HG03575 (cell line): ENCODE measurements around the gene ELOVL7.
"Not testable (repeated sequence)": the region's sequence is repeated elsewhere in the genome, so short reads cannot be mapped to it uniquely, and the experiment has no call there.

Experiments
- ATAC-seq: cut with Tn5 transposase; IDR thresholded peaks from one replicate; pipeline ENCODE4 v1.9.1; 2021; ENCODE audit not compliant: unreplicated experiment, insufficient number of reproducible peaks, low FRiP score; ENCODE audit errors: extremely low read depth

The ELOVL7 gene

DNA sequence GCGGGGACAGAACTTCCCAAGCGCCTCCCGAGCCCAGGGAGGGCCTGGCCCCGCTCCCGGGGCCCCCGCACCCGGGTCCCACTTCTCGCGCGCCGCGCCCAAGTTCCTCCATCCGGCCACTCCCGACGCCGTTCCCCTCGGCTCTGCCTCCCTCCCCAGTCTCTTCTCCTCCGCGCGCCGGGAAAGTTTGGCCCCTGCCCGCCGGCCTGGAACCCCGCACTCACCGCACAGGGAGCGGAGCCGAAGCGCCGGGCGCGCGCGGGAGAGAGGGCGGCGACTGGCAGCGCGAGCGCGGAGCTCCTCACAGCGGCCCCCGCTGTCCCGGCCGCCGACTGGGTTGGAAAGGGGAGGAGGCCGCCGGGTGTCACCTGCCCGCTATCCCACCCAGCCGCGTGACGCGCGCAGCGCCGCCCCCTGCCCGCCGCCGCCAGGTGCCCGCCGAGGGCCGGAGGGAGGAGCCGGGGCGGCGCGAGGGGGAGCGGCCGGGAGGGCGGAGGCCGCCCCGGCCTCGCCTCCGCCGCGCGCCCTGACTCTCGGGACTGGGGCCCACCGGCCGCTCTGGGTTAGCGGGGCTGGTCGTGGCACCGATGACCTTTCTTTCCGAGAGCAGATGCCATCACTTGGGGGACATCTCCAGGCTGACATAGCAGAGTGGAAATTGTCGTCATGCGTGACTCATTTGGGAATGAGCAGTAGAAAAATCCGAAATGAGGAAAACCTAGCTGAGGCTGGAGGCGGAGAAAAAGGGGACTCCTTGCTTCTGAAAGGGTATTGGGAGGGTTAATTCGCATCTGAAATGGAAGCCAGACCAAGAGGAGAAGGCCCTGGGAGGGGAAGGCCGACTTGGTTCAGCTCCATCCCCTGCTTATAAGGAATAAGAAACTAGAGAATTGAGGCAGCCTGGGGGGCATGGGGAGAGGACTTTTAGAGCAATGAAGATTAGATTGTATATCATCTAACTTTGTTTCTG is at the start of gene ELOVL7:
Gene ELOVL7, minus strand, starts transcription at position 334 of the 970 bp plus-strand sequence. CDS start 56,872 bp downstream, outside the sequence.
- no peak for ATAC-seq

DNA sequence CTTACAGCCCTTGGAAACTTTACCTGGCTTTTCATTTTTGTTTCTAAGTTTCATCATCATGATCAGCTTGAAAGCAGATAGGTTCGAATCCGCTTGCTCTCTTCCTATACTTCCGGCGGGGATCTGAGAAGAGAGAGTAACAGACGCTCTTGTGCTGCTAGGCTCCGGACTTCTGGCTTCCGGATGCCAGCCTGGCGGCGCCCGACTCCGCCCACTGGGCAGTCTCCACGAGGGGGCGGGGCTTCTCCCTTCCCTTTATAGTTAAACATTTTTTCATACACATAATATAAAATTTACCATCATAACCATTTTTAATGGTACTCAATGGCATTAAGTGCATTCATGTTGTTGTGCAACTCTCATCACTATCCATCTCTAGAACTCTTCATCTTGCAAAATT is 49.5 kb upstream of the ELOVL7 start:
- no peak for ATAC-seq

DNA sequence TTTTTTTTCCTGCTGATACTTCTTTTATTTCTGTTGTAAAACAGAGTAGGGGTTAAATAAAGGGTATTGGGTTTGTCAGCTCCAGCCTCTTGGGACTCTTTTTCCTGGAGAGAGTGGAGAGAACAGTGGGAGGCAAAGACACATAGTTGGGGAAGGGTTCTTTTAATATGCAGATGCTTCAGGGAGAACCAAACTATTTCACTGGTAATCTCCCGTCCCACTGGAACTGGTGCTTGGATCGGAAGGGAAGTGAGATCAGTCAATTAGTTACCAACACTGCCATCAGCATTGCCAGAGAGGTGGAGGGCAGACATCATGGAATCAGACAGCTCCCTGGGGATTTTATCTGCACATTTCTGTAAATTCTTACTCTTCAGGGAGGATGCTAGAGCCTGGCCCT is 47.6 kb upstream of the ELOVL7 start:
- ATAC-seq = no peak

DNA sequence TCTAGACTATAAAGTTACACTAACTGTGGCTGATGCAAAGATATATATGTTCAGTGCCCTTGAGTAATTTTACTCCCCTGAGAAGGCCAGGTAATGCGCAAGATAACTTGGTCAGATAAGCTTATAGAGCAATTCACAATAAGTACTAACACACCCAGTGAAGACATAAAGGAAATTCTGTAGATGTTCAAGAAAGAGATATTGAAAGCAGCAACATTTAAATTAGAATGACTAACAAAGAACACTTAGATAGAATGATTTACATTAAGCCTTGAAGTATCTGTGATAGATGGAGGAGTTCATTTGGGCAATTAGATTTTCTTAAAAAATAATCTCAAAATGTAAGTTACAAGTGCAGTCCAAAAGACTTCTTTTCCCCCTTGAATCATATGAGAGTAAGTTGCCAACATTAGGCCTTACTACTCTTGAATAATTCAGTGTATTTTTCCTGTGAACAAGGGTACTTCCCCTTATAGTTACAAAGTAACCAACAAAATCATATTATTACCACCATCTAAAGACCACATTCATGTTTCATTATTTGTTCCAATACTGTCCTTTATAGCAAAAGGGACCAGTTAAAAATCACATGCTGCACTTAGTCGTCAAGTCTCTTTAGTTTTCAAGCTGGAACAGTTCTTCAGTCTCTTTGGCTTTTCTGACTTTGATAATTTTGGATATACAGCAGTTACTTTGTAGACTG is 44.4 kb upstream of the ELOVL7 start:
- ATAC-seq = no peak

DNA sequence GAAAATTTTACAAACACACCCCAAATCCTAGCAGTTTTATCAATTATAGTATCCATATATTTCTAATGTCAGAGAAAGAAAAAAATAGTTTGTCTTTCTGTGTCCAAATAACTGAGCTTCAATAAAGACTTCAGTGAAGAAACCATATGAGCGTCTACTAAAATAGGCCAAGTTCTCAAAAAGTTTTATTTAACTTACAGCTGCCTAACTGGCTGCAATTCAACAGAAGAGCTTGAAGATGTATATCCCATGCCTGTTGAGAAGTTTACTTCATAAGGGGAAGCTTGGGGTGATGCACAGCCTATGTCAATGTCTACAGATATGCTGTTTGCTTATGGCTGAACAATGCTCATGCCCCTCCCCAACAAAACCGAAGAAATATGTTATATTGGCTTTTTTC is 43.7 kb upstream of the ELOVL7 start:
- ATAC-seq = no peak

DNA sequence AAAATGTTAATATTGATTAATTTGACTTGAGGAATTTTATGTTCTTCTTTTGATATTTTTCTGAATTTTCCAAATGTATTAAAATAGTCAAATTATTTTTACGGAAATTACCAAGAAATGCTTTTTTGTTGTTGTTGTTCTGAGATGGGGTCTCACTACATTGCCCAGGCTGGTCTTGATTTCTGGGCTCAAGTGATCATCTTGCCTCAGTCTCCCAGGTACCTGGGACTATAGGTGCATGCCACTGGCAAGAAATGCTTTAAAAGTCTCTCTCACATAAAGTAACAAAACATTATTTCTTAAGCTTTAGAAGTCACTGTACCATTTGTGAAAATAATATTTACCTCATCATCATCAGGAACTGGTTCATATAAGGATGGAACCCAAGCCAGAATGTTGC is 43.0 kb upstream of the ELOVL7 start:
- ATAC-seq = no peak

DNA sequence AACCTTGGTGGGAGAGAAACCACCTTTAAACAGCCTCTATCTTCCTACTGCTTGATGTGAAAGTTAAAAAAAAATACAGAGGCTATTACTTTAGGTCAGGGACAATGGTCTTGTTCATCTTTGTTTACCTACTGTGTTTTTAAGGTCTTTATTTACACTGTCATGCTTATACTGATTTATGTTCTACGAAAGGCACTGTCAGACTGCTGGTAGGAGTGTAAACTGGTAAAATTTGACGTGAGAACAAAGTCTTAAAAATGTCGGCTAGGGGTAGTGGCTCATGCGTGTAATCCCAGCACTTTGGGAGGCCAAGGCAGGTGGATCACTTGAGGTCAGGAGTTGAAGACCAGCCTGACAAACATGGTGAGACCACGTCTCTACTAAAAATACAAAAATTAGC is 42.1 kb upstream of the ELOVL7 start:
- no peak for ATAC-seq

DNA sequence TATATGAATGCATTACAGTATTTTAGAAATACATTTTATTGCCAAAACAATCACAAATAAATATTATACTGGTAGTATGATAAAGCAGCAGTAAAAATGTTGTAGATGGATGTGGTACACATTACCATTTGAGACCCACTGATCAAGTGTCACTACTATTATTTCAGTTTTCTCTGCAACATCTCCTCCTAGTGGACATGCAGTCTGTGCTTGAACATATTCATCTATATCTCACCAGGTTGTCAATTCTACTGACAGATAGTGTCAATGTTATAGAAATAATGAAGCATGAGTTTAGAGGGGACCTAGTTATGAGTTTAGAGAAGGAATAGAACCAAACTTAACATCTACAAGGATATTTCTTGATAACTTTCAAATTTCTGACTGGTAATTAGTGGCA is 39.2 kb upstream of the ELOVL7 start:
- ATAC-seq = no peak

DNA sequence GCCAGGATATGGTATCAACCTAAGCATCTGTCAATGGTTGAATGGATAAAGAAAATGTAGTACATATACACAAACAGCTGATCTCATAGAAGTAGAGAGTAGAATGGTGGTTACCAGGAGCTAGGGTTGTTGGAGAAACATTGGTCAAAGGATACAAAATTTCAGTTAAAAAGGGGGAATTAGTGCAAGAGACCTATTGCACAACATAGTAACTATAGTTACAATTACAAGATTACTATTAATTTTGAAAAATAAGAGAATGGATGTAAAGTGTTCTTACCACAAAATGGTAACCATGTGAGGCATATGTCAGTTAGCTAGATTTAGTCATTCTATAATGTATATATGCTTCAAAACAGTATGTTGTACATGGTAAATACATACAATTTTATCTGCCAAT is 28.8 kb upstream of the ELOVL7 start:
- ATAC-seq = no peak

DNA sequence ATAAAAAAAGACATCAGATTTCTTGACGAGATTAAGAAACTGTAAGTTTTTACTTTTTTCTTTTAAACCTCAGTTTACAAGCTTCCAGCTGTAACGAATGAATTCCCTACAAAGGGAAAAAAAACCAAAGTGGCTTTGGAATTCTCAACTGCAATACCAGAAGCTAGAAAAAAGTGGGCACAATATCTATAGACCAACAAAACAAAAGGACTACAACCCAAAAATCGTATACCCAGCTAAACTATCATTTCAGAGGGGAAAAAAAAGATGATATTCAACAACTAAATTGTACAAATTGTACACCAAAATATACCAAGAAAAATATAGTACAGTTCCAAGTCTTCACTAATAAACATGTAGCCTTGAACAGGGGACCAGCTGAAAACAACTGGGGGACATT is 26.8 kb upstream of the ELOVL7 start:
- no peak for ATAC-seq

DNA sequence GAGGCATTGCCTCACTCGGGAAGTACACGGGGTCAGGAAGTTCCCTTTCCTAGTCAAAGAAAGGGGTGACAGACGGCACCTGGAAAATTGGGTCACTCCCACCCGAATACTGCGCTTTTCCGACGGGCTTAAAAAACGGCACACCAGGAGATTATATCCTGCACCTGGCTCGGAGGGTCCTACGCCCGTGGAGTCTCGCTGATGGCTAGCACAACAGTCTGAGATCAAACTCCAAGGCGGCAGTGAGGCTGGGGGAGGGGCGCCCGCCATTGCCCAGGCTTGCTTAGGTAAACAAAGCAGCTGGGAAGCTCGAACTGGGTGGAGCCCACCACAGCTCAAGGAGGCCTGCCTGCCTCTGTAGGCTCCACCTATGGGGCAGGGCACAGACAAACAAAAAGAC is 16.5 kb upstream of the ELOVL7 start:
- ATAC-seq = not testable (repeated sequence)

DNA sequence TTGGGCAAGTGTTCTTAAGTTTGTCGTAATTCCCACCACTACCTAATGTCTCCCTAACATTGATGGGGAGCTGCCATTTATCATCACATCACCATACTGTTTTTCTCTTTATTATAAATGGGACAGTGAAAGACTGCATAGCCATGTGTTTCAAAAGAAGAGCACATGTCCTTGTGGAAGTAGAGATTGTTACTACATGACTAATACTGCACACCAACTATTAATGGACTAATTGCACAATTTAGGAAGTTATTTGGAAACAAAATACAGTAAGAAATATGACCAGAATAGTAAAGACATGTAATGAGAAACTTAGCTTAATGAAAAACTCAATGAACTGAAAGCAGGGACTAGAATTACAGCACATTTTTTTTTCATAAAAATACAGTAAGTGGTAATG is 12.0 kb upstream of the ELOVL7 start:
- no peak for ATAC-seq

DNA sequence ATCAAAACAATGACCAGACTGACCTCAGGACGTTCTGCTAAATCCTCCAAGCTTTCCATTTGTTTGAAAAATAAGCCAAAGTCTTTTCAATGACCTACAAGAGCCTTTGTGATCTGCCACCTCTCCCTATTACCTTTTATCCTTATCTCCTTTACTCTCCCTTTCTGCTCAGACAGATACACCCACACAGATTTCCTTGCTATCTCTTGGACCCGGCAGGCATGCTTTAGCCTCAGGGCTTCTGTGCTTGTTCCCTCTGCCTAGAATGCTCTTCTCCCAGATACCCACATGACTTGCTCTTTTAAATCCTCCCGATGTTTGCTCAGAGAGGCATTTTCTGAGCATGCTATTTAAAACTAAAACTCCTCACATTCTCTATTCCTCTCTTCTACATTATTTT is 8.9 kb upstream of the ELOVL7 start:
- ATAC-seq = no peak

DNA sequence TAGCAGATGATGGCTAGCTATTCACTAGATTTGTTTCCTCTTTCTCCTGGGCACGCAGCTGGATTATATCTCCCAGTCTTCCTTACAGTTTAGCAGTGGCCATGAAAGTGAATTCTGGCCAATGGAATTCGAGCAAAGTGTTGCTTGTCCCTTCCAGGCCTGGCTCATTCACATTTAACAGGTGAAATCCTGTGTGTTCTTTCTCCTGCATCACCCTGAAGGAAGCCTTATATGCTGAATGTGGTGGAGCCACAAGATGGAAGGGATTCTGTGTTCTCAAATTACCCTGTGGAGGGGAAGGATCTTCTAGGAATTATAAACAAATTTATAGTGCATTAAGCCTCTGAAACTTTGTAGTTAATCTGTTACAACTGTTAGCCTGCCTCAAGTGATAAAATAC is 8.2 kb upstream of the ELOVL7 start:
- no peak for ATAC-seq

DNA sequence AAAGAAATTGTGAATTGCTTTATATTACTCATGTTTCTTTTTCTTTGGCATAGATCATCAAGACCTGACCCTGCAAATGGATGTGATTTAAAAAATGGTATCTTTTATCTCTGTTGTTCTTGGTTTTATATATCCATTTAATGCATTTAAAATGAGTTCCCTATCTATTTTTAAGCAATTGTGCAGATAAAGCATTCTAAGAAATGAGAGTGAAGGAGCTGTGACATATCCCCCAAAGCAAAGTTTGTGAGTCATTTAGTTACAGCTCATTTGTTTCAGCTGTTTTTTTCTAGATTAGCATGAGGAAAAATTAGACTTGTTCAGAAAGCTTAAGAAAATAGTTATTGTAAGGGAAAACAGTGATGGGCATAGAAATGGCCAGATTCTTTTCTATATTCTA is 7.6 kb upstream of the ELOVL7 start:
- no peak for ATAC-seq

DNA sequence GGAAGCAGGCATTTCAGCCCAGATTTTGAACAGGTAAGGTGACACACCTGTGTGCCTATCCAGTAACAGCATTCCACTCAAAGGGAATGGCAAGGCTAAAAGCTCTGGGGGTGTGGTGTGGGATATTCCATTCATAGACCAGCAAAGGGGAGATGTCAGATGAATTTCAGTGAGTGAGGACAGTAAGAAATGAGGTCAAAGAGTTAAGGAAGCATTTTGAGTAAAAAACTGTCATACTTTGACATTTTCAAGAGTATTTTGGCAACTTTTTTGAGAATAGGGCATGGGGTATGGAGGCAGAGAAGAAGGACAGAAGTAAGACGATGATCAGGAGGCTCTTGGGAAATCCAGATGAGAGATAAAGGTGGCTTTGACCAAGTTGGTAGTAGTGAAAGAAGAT is 2.2 kb upstream of the ELOVL7 start:
- ATAC-seq = no peak

DNA sequence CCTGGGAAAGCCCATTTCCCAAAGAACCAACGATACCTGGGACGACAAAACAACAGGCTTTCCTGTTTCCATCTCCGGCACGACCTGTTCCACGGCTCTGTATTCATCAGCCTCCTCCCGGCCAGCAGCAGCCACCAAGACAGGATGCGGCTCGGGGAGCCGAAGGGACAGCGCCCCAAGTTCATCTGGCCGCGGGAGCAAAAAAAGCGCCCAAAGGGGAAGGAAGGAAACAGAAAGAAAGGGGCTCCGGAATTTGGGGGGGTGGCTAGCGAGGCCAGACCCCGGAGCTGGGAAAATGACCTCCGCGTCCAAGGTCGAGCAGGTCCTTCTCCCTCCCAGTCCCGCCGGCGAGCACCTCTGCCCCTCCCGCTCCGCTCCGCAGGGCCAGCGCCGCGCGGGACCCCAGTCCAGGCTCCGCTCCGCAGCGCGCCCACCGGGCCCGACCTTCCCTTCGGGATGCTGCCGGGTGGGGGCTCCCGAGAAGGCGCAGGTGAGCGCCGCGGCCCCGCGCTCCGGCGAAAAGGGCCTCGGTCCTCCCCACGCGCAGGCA is 608 bp downstream of the ELOVL7 start:
- no peak for ATAC-seq

DNA sequence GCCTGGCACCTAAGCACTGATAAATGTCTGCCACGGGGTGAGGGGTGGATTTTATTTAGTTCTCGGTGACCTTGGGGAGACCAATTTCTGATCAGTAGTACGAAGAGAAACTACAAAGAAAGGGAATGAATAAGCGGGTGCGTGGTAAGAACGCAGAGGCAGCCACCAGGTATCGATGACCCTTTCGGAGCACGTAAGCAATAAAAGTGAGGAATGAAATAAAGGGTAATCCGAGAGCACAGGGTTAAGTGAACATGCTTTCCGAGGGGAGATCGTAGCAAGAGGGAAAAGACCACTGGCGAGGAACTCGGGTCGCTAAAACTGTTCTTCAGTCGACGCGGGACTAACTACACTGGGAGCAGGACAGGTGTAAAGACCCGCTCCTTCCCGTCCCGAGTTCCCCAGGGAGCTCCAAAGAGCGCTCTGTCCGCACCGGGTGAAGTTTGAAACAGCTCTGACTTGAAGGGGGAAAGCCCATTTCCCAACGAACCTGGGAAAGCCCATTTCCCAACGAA is 1.1 kb downstream of the ELOVL7 start:
- no peak for ATAC-seq

DNA sequence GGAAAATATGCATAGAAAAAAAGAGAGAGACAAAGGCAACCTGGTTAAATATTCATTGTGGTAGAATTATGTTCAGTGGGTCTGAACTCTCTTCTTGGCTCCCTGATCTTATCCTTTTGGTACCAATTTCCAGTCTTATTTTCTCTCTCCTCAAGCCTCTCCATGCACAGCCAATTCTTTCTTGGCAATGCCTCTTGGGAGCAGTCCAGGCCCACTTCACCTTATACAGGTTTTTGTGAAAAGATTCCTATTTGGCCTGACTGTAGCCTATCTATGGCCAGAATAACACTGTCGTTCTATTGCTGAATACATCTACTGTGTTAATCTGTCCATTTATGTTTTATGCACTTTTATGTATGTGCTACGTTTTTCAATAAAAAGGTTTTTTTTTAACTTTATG is 2.7 kb downstream of the ELOVL7 start:
- ATAC-seq = no peak

DNA sequence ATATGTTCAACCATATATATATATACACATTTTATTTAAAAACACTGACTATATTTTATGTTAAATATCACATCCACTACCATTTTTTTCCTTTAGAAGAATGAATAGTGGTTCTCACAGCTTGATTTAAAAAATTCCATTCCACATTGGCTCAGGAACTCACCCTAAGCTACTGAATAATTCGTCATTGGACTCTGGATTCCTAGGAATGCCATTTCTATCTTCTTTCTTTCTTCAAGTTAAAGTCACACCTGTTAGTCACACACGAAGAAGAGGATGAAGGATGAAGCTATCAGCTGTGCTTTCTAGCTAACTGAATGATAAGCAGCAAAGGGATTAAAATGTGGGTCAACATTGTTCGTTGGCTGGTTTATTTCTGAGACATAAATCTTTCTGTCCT is 7.9 kb downstream of the ELOVL7 start:
- no peak for ATAC-seq
